ENCODE measurements around the gene ZNF831.

DNA sequence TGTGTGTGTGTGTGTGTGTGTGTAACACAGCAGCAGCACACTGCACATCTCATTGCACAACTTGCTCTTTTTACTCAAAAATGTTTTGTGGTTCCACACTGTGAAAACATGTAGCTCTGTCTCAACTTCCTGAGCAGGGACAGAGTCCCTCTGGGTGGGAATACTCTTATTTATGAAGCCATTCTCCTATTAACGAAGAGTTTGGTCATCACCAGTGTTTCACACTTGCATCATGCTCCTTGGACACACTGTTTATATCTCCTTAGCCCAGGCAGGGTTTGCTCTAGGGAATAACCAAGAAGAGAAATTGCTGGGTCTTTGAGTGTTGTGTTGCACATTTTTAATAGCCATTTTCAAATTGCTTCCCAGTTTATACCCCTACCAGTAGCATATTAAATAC, 53.6 kb downstream of the ZNF831 start:
- TF ChIP-seq, protein P1, sequence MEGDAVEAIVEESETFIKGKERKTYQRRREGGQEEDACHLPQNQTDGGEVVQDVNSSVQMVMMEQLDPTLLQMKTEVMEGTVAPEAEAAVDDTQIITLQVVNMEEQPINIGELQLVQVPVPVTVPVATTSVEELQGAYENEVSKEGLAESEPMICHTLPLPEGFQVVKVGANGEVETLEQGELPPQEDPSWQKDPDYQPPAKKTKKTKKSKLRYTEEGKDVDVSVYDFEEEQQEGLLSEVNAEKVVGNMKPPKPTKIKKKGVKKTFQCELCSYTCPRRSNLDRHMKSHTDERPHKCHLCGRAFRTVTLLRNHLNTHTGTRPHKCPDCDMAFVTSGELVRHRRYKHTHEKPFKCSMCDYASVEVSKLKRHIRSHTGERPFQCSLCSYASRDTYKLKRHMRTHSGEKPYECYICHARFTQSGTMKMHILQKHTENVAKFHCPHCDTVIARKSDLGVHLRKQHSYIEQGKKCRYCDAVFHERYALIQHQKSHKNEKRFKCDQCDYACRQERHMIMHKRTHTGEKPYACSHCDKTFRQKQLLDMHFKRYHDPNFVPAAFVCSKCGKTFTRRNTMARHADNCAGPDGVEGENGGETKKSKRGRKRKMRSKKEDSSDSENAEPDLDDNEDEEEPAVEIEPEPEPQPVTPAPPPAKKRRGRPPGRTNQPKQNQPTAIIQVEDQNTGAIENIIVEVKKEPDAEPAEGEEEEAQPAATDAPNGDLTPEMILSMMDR (IDR thresholded peaks at IDR 0.05; ENCODE audit: low read length) = no peak
- no peak for TF ChIP-seq EZH2 (optimal IDR thresholded peaks at IDR 0.05; ENCODE audit: low read depth, low read length)
